HCT116 (cell line): ENCODE results near the gene ERCC6. TPM values are rescaled to one million over a fixed set of nuclear protein-coding genes. Genes with fewer than 3 reads are reported as not detected.

Experiments used
- ATAC-seq: fragments of 200-7000 bp; cut with Tn5 transposase; 2 replicates; pipeline ENCODE4 v1.9.1; 2020; ENCODE audit warnings: mild to moderate bottlenecking, moderate library complexity
- BruUV-seq: library from RNA; stranded (reverse); fragments of 400-500 nt; replicated peaks from 2 replicates; lab custom pipeline; 2021; lab: Mats Ljungman, UMichigan
- CTCF ChIA-PET: fragments of 300-600 bp; sonication (Branson Sonifier 250); formaldehyde crosslinking; loops from one replicate; lab custom pipeline; 2021; ENCODE audit warnings: antibody characterized with exemption; lab: Charles Lee
- POLR2A ChIA-PET: fragments of 300-600, 350-600 bp; sonication (Branson Sonifier 250); formaldehyde crosslinking; loops from one replicate; lab custom pipeline; 2021; ENCODE audit warnings: antibody characterized with exemption; lab: Charles Lee
- RAD21 ChIA-PET, 2 experiments: fragments of 300-600 bp; sonication (Branson Sonifier 250); formaldehyde crosslinking; loops; one replicate each; lab custom pipeline; 2023; ENCODE audit warnings: low total read pairs in 2 of 2; ENCODE audit not compliant: uncharacterized antibody in 2 of 2, unreplicated experiment in 2 of 2, low non-redundant PET in 1 of 2; lab: Charles Lee
- DNase-seq: peaks from one replicate; pipeline ENCODE4 v3.0.0-alpha.2; 2010; ENCODE audit warnings: low read depth, low spot score
- H2AFZ ChIP-seq: fragments of 200-600 bp; shearing (Covaris generic), sonication (generic); 2 replicates; pipeline ENCODE4 v1.6.1; 2017; ENCODE audit warnings: low read depth, mixed run types, mixed read lengths, antibody characterized with exemption, low read length; ENCODE audit not compliant: poor library complexity, severe bottlenecking
- H3K27ac ChIP-seq: 2 replicates; pipeline ENCODE4 v1.5.1; 2012; ENCODE audit warnings: low read depth, low read length
- H3K27me3 ChIP-seq: fragments of 200-600 bp; sonication (generic); 2 replicates; pipeline ENCODE4 v1.6.1; 2016; ENCODE audit warnings: mixed run types, low read length, mixed read lengths; ENCODE audit not compliant: insufficient read depth
- H3K36me3 ChIP-seq, 2 experiments: fragments of 200-500 bp in 1 of 2; fragments of 200-600 bp in 1 of 2; sonication (Bioruptor generic) in 1 of 2; sonication (generic) in 1 of 2; 2 replicates each; pipeline versions ENCODE4 v1.5.1 to v1.6.1; 2014 to 2016; ENCODE audit warnings: low read length in 2 of 2, inconsistent platforms in 1 of 2, mixed read lengths in 1 of 2, mixed run types in 1 of 2; ENCODE audit not compliant: insufficient read depth in 2 of 2, control insufficient read depth in 1 of 2
- H3K4me1 ChIP-seq, 2 experiments: fragments of 200-600 bp in 1 of 2; sonication (generic) in 1 of 2; 2 replicates each; pipeline versions ENCODE4 v1.5.1 to v1.6.1; 2012 to 2017; ENCODE audit warnings: low read length in 2 of 2, inconsistent platforms in 1 of 2, mild to moderate bottlenecking in 1 of 2, mixed read lengths in 1 of 2, mixed run types in 1 of 2, moderate library complexity in 1 of 2; ENCODE audit not compliant: insufficient read depth in 2 of 2, control insufficient read depth in 1 of 2
- H3K4me2 ChIP-seq: fragments of 200-600 bp; sonication (generic); 2 replicates; pipeline ENCODE4 v1.6.1; 2017; ENCODE audit warnings: mixed run types, low read length, mixed read lengths
- H3K4me3 ChIP-seq, 2 experiments: fragments of 200-600 bp in 1 of 2; sonication (generic) in 1 of 2; replicated peaks in 1 of 2; 2 replicates each; pipeline ENCODE4 v1.5.1; 2011 to 2016; ENCODE audit warnings: low read length in 2 of 2, control low read depth in 1 of 2, low read depth in 1 of 2, mild to moderate bottlenecking in 1 of 2, mixed read lengths in 1 of 2, mixed run types in 1 of 2
- H3K79me2 ChIP-seq: fragments of 200-600 bp; sonication (generic); 2 replicates; pipeline ENCODE4 v1.6.1; 2017; ENCODE audit warnings: mild to moderate bottlenecking, mixed run types, low read length, moderate library complexity, mixed read lengths; ENCODE audit not compliant: insufficient read depth
- H3K9ac ChIP-seq: fragments of 200-600 bp; sonication (generic); 2 replicates; pipeline ENCODE4 v1.6.1; 2016; ENCODE audit warnings: low read length, mixed read lengths
- H3K9me2 ChIP-seq: fragments of 200-600 bp; sonication (generic), shearing (Covaris generic); 2 replicates; pipeline ENCODE4 v1.6.1; 2017; ENCODE audit warnings: mixed run types, mild to moderate bottlenecking, moderate library complexity; ENCODE audit not compliant: insufficient read depth
- H3K9me3 ChIP-seq, 2 experiments: fragments of 200-500 bp in 1 of 2; fragments of 200-600 bp in 1 of 2; sonication (Bioruptor generic) in 1 of 2; sonication (generic) in 1 of 2; 2 replicates each; pipeline ENCODE4 v1.6.1; 2014 to 2017; ENCODE audit warnings: low read length in 2 of 2, mixed read lengths in 2 of 2, inconsistent platforms in 1 of 2, low read depth in 1 of 2, mild to moderate bottlenecking in 1 of 2, mixed run types in 1 of 2, moderate library complexity in 1 of 2; ENCODE audit not compliant: control insufficient read depth in 1 of 2, insufficient read depth in 1 of 2
- H4K20me1 ChIP-seq: fragments of 200-600 bp; sonication (generic), shearing (Covaris generic); 2 replicates; pipeline ENCODE4 v1.6.1; 2017; ENCODE audit warnings: mixed run types, mild to moderate bottlenecking, moderate library complexity; ENCODE audit not compliant: insufficient read depth
- EGR1 ChIP-seq: IDR thresholded peaks from 2 replicates; pipeline ENCODE4 v1.6.1; 2012; ENCODE audit warnings: low read depth
- ELF1 ChIP-seq: IDR thresholded peaks from 2 replicates; pipeline ENCODE4 v1.6.1; 2012; ENCODE audit warnings: low read depth, borderline replicate concordance
- EZH2 ChIP-seq: fragments of 200-600 bp; sonication (generic); IDR thresholded peaks from 2 replicates; pipeline ENCODE4 v1.6.1; 2017; ENCODE audit warnings: antibody characterized with exemption, mixed run types
- EZH2phosphoT487 ChIP-seq: fragments of 200-600 bp; IDR thresholded peaks from 2 replicates; pipeline ENCODE4 v1.6.1; 2018; ENCODE audit warnings: antibody characterized with exemption, borderline replicate concordance
- JUND ChIP-seq: IDR thresholded peaks from 2 replicates; pipeline ENCODE4 v1.6.1; 2012
- MAX ChIP-seq: IDR thresholded peaks from 2 replicates; pipeline ENCODE4 v1.6.1; 2012
- POLR2A ChIP-seq: IDR thresholded peaks from 2 replicates; pipeline ENCODE4 v1.7.0; 2011; ENCODE audit warnings: borderline replicate concordance; ENCODE audit not compliant: insufficient read depth, insufficient read length; ENCODE audit errors: extremely low read depth
- POLR2AphosphoS5 ChIP-seq: IDR thresholded peaks from 2 replicates; pipeline ENCODE4 v1.6.1; 2011; ENCODE audit warnings: mild to moderate bottlenecking, low read depth, low read length, moderate library complexity
- RAD21 ChIP-seq: IDR thresholded peaks from 2 replicates; pipeline ENCODE4 v1.6.1; 2012; ENCODE audit warnings: low read depth, mild to moderate bottlenecking
- SIN3A ChIP-seq: IDR thresholded peaks from 2 replicates; pipeline ENCODE4 v1.6.1; 2012; ENCODE audit warnings: low read depth
- SRF ChIP-seq: IDR thresholded peaks from 2 replicates; pipeline ENCODE4 v1.6.1; 2012; ENCODE audit warnings: low read depth
- TCF7L2 ChIP-seq: IDR thresholded peaks from 2 replicates; pipeline ENCODE4 v1.7.0; 2011; ENCODE audit warnings: borderline replicate concordance, inconsistent platforms; ENCODE audit not compliant: insufficient read depth, insufficient read length; ENCODE audit errors: extremely low read depth
- YY1 ChIP-seq: IDR thresholded peaks from 2 replicates; pipeline ENCODE4 v1.6.1; 2011; ENCODE audit warnings: low read length, low read depth, moderate library complexity, mild to moderate bottlenecking; ENCODE audit not compliant: insufficient replicate concordance; ENCODE audit errors: extremely low read depth
- ZBTB33 ChIP-seq: IDR thresholded peaks from 2 replicates; pipeline ENCODE4 v1.6.1; 2011; ENCODE audit warnings: mild to moderate bottlenecking, low read length, moderate library complexity; ENCODE audit not compliant: insufficient replicate concordance; ENCODE audit errors: extremely low read depth
- ZFX ChIP-seq: fragments of 450-650 bp; IDR thresholded peaks from 2 replicates; pipeline ENCODE4 v1.6.1; 2017
- ZNF274 ChIP-seq: fragments of 200-500 bp; sonication (Bioruptor generic); IDR thresholded peaks from 2 replicates; pipeline ENCODE4 v1.6.1; 2014; ENCODE audit warnings: mild to moderate bottlenecking, low read depth, low read length, inconsistent platforms
- intact Hi-C: fragments of 100-400 bp; cut with micrococcal nuclease; formaldehyde crosslinking; loops from 2 replicates; pipeline ENCODE4 v1.10.0; 2022
- total RNA-seq: library from RNA; stranded (reverse); gene quantifications from one replicate; pipeline ENCODE4 v1.2.1, GENCODE V29; 2021; ENCODE audit not compliant: unreplicated experiment
- TF ChIP-seq, protein P1 (sequence below), 3 experiments: fragments of 200-600 bp in 1 of 3; sonication (generic) in 1 of 3; IDR thresholded peaks in 2 of 3; conservative IDR thresholded peaks in 1 of 3; 2 replicates each; pipeline ENCODE4 v1.5.1; 2012 to 2017; ENCODE audit warnings: low read depth in 2 of 3, low read length in 2 of 3, antibody characterized with exemption in 1 of 3, borderline replicate concordance in 1 of 3, control low read depth in 1 of 3, mild to moderate bottlenecking in 1 of 3, mixed read lengths in 1 of 3, mixed run types in 1 of 3, moderate library complexity in 1 of 3; ENCODE audit not compliant: insufficient read depth in 1 of 3
- TF ChIP-seq, protein P2 (sequence below): IDR thresholded peaks from 2 replicates; pipeline ENCODE4 v1.6.1; 2012
- TF ChIP-seq, protein P3 (sequence below): IDR thresholded peaks from 2 replicates; pipeline ENCODE4 v1.6.1; 2012; ENCODE audit warnings: low read depth

Gene ERCC6
- total RNA-seq, 1 experiment from 2014 or later = 16.4 TPM

- no peak for ATAC-seq
- Histone ChIP-seq H3K9me3 (no peaks in the 10 kb centered on the region), H3K4me2 (no peak overlapping the region), H3K4me1 (no peaks in the 10 kb centered on the region)
- no peak for TF ChIP-seq TCF7L2
- no peak for TF ChIP-seq JUND
- no peak for TF ChIP-seq ZFX
- TF ChIP-seq, protein P1, sequence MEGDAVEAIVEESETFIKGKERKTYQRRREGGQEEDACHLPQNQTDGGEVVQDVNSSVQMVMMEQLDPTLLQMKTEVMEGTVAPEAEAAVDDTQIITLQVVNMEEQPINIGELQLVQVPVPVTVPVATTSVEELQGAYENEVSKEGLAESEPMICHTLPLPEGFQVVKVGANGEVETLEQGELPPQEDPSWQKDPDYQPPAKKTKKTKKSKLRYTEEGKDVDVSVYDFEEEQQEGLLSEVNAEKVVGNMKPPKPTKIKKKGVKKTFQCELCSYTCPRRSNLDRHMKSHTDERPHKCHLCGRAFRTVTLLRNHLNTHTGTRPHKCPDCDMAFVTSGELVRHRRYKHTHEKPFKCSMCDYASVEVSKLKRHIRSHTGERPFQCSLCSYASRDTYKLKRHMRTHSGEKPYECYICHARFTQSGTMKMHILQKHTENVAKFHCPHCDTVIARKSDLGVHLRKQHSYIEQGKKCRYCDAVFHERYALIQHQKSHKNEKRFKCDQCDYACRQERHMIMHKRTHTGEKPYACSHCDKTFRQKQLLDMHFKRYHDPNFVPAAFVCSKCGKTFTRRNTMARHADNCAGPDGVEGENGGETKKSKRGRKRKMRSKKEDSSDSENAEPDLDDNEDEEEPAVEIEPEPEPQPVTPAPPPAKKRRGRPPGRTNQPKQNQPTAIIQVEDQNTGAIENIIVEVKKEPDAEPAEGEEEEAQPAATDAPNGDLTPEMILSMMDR (IDR thresholded peaks at IDR 0.05 in 2 of 3, conservative IDR thresholded peaks at IDR 0.05 in 1 of 3; ENCODE audit: borderline replicate concordance in 1 of 3, insufficient read depth in 1 of 3, low read depth in 2 of 3, low read length in 2 of 3) = no peak
- TF ChIP-seq EZH2phosphoT487 = no peak
- no peak for TF ChIP-seq POLR2AphosphoS5
- TF ChIP-seq, protein P2, sequence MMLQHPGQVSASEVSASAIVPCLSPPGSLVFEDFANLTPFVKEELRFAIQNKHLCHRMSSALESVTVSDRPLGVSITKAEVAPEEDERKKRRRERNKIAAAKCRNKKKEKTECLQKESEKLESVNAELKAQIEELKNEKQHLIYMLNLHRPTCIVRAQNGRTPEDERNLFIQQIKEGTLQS = no peak
- TF ChIP-seq SRF = no peak
- no peak for TF ChIP-seq POLR2A
- TF ChIP-seq EZH2 = no peak
- no peak for TF ChIP-seq SIN3A
- TF ChIP-seq EGR1 = no peak
- TF ChIP-seq RAD21 = no peak
- TF ChIP-seq ELF1 = no peak
- TF ChIP-seq, protein P3, sequence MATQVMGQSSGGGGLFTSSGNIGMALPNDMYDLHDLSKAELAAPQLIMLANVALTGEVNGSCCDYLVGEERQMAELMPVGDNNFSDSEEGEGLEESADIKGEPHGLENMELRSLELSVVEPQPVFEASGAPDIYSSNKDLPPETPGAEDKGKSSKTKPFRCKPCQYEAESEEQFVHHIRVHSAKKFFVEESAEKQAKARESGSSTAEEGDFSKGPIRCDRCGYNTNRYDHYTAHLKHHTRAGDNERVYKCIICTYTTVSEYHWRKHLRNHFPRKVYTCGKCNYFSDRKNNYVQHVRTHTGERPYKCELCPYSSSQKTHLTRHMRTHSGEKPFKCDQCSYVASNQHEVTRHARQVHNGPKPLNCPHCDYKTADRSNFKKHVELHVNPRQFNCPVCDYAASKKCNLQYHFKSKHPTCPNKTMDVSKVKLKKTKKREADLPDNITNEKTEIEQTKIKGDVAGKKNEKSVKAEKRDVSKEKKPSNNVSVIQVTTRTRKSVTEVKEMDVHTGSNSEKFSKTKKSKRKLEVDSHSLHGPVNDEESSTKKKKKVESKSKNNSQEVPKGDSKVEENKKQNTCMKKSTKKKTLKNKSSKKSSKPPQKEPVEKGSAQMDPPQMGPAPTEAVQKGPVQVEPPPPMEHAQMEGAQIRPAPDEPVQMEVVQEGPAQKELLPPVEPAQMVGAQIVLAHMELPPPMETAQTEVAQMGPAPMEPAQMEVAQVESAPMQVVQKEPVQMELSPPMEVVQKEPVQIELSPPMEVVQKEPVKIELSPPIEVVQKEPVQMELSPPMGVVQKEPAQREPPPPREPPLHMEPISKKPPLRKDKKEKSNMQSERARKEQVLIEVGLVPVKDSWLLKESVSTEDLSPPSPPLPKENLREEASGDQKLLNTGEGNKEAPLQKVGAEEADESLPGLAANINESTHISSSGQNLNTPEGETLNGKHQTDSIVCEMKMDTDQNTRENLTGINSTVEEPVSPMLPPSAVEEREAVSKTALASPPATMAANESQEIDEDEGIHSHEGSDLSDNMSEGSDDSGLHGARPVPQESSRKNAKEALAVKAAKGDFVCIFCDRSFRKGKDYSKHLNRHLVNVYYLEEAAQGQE = no peak
- TF ChIP-seq ZBTB33 = no peak
- no peak for TF ChIP-seq MAX
- no peak for TF ChIP-seq ZNF274
- TF ChIP-seq YY1 = no peak
- TF ChIP-seq, all 23 proteins: peak for 0
- H3K4me3 ChIP-seq = no peak overlapping the region
- no peaks in the 10 kb centered on the region for H3K27me3 ChIP-seq
- intact Hi-C loops = no loop called here
- no peak overlapping the region for H3K9ac ChIP-seq
- CTCF ChIA-PET = no interaction called here
- H3K36me3 ChIP-seq = peaks cover 9 to 23% of the 10 kb centered on the region in 2 experiments; a peak in 3 of 4 replicates
- no TSS peak for BruUV-seq
- H3K79me2 ChIP-seq = peaks cover under 1% of the 10 kb centered on the region; the same call in 1 of the 2 replicates
- POLR2A ChIA-PET = interaction anchor here (1.7 kb wide), 1 partner anchor 12 kb away, joined by 6 read pairs; the partner anchor contains the start of gene ERCC6
- no peaks in the 10 kb centered on the region for H4K20me1 ChIP-seq
- DNase-seq = no peak
- RAD21 ChIA-PET = no interaction called here
- H3K27ac ChIP-seq = no peak overlapping the region
- H3K9me2 ChIP-seq = no peaks in the 10 kb centered on the region
- no peak overlapping the region for H2AFZ ChIP-seq
Observed at GRCh38 chr10:49526619-49527018, 12.3 kb downstream of the ERCC6 start.
